ENCODE data around the gene HOXC13.

DNA sequence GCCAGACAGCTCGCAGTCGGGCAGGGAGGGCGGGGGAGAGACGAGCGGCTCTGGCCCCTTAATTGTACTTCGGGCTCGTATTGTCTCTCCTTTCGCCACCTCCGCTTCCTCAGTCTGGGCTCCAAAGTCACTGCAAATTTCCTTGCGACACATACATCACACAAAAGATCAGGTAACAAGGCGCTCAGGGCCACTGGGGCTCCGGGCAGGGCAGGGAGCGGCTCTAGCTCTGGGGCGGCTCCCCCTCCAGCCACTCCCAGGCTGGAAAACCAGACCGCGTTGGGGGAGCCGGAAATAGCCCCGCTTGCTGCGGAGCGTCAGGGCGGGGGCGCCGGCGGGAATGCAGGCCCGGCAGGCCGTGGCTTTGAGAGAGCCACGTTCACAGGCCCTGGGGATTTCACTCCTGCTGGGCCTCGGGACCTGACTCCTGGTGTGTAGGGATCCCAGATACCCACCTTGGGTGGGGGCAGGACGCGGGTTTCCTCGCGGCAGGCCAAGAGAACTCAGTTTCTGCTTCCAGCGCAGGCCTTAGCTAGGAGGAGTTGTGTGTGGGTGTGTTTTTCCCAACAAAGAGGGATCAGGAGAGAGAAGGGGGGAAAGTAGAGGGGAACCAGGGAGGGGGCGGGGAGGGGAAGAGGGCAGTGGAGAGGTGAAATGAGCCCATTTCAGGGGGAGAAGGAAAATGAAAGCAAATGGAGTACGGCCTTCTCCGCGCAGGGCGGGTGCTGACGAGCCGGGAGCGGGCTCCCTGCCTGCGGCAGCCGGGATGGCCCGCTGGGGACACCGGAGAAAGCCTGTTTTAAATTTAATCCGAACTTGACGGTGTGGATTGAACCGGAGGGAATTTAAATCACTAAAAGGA, 57.0 kb downstream of the HOXC13 start:
- TF ChIP-seq, protein P1, sequence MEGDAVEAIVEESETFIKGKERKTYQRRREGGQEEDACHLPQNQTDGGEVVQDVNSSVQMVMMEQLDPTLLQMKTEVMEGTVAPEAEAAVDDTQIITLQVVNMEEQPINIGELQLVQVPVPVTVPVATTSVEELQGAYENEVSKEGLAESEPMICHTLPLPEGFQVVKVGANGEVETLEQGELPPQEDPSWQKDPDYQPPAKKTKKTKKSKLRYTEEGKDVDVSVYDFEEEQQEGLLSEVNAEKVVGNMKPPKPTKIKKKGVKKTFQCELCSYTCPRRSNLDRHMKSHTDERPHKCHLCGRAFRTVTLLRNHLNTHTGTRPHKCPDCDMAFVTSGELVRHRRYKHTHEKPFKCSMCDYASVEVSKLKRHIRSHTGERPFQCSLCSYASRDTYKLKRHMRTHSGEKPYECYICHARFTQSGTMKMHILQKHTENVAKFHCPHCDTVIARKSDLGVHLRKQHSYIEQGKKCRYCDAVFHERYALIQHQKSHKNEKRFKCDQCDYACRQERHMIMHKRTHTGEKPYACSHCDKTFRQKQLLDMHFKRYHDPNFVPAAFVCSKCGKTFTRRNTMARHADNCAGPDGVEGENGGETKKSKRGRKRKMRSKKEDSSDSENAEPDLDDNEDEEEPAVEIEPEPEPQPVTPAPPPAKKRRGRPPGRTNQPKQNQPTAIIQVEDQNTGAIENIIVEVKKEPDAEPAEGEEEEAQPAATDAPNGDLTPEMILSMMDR (conservative IDR thresholded peaks at IDR 0.05 in 1 of 2, IDR thresholded peaks at IDR 0.05 in 1 of 2; ENCODE audit: low read depth in 1 of 2, low read length in 2 of 2) = no peak
- TF ChIP-seq EZH2 (IDR thresholded peaks at IDR 0.05; ENCODE audit: low read length, missing control alignments) = peak; percentile 8

Data from fibroblast of lung (primary cell).